Right ventricle myocardium inferior (tissue), 1 donor: ENCODE measurements around the gene NTRK3. TPM values are rescaled to one million over a fixed set of nuclear protein-coding genes. Genes with fewer than 3 reads are reported as not detected.

Source experiments
- ATAC-seq: fragments of 200-7000 bp; cut with Tn5 transposase; one replicate; pipeline ENCODE4 v1.9.1; 2020; ENCODE audit warnings: mild to moderate bottlenecking, moderate library complexity
- DNase-seq: peaks from one replicate; pipeline ENCODE4 v3.0.0; 2021; ENCODE audit errors: missing footprints
- intact Hi-C: fragments of 100-400 bp; cut with DNase I; formaldehyde crosslinking; loops from one replicate; pipeline ENCODE4 v1.11.0; 2022
- total RNA-seq: library from RNA; stranded (reverse); fragmentation: NEBNext Ultra II Directional; extraction: Animal tissue kit (Norgen Biotek cat#: 25700); gene quantifications from one replicate; pipeline ENCODE4 v1.2.1, GENCODE V29; 2021
- donor health status: DM: no; HTN: yes; CAD: no; lungs with severe emphysema.

The NTRK3 gene
- total RNA-seq, 1 donor from 2014 or later, result 5.1 TPM

DNA sequence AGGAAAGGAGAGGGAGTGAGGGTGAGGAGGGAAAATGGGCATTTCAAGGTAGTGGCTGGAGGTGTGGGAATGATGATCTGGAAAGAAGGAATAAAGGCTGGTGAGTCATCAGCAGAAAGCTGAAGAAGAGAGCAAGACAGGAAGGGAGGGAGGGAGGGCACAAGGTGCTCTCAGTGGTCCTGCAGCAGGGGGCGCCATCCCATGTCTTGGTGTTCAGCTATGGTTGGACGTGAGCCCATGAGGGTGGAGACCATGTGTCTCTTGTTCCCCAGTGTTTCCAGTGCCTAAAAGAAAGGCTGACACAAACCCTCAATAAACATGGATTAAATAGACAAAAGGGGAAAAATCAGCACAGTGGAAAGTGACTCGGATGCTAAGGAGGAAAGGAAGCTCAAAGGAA is 228.5 kb downstream of the NTRK3 start:
- DNase-seq (no peak), ATAC-seq (no peak)

DNA sequence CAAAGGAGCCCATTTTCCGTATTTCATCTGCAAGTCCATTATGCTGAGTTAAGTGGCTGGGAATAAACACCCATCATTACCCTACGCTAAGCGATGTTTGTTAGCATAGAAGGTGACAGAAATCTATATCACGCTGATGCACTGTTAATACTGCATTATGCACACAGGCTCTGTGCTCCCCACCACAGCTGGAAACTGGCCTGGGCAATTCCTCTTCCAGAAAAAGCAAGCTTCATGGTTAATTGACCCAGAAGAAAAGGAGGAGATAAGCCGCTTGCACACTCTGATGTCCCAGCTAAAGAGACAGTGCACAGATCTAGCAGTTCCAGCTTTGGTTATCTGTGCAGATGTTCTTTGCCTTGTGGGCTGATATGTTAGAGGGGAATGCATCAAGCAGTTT is 232.6 kb downstream of the NTRK3 start:
- no peak for ATAC-seq
- DNase-seq, result no peak
- intact Hi-C loops, result no loop called here

More for the DNA sequence above, 228.5 kb downstream of the NTRK3 start:
- intact Hi-C loops, result no loop called here

DNA sequence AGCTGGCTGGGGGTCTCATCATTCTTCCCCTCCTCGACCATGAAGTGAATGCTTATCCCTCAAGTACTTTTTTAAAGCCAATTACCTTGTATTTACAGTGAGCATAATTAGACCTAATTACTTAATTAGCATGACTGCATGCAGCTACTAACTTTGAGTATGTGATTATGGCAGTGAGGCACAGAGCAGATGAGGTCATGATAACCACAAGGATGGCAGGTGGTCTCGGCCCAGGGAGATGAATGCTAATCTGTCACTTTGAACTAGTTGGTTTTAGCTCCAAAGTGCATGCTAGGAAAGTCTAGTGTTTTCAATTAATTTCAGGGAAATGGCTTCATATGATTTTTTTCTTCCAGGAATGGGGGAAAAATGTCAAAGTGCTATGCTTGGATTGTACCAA is 233.8 kb downstream of the NTRK3 start:
- ATAC-seq (no peak), DNase-seq (no peak)
- intact Hi-C loops, result no loop called here

DNA sequence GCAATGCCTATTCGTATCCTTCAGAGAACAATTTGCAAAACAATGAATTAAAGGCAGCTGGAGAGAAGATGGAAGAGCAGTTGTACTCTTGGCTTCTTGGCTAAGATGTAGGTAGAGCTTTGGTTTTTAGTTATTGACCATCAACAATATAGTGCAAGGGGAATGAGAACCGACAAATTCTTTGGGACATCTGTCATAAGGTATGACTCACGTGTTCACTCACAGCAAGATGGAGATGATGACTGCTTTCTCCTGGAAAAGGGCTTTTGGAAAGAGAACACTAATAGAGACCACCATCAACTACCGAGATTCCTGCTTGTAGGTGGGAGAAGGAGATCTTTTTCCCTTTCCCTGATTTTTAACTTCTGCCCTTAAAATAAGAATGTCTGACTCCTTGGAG is 234.9 kb downstream of the NTRK3 start:
- no peak for ATAC-seq
- intact Hi-C loops, result no loop called here
- DNase-seq, result no peak

GRCh38 chr15:88020806-88021205 is 235.7 kb downstream of the NTRK3 start:
- ATAC-seq (no peak), DNase-seq (no peak)
- intact Hi-C loops, result no loop called here

- ATAC-seq, result no peak
- DNase-seq, result no peak
- intact Hi-C loops, result loop anchor here (5.0 to 10.0 kb wide), 2 partner anchors 342 to 535 kb away; no protein-coding TSS in a partner anchor
Measured at GRCh38 chr15:88019656-88020055, 236.9 kb downstream of the NTRK3 start.

DNA sequence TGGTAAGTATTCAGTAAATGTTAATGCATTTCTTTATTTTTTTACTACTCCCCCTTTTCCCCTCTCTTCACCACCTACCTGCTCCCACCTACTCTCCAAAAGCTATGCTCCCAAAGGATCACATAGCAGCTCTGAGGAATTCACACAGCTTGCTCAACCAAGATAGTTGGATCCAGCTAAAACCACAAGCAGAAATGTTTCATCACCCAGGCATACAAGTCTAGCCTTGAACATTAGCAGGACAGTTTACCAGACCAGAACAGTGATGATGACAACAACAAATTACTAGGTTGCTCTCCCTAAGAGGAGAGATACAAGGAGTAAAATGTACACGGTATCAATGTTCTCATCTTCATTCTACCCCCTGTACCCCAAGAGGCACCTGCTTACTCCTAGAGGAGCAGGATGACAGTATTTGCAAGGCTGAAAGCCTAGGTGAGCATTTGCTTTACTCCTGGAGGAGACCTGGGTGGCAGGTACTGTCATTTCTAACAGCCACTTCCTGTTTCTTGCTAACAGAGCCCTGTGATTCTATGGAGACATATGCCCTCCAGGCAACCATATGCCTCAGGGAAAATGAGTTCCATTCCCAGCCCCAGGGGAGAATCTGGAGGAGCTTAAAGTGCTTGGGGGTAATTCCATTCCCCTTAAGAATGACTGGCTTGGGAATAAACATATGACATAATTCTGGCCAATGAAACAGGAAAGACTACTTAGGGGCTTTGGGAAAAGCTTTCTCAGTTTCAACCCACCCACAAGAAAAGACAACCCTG is 237.5 kb downstream of the NTRK3 start:
- DNase-seq, result no peak
- ATAC-seq, result no peak
- intact Hi-C loops, result loop anchor here (5.0 to 10.0 kb wide), 2 partner anchors 342 to 534 kb away; no protein-coding TSS in a partner anchor

GRCh38 chr15:88017753-88018152 is 238.8 kb downstream of the NTRK3 start:
- no peak for DNase-seq
- no peak for ATAC-seq
- intact Hi-C loops, result loop anchor here (5.0 to 10.0 kb wide), 2 partner anchors 340 to 533 kb away; no protein-coding TSS in a partner anchor

DNA sequence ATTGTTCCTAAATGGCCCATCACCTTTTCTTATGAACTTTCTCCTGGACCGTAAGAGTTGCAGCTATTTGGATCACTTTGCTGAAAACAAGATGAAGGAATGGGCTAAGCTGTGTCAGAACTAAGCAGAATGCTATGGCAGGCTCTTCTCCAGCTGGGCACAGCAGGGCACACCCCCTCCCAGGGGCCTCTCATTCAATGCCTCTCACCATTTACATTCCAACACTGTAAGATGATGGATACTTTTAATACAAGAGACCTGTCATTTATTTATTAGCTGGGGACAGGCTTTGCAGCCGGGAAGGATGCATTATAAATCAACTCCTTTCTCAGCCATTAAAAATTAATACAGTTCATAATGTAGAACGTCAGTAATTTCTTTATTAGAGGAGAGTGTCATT is 240.1 kb downstream of the NTRK3 start:
- intact Hi-C loops, result loop anchor here (5.0 to 10.0 kb wide), 2 partner anchors 339 to 532 kb away; no protein-coding TSS in a partner anchor
- no peak for ATAC-seq

DNA sequence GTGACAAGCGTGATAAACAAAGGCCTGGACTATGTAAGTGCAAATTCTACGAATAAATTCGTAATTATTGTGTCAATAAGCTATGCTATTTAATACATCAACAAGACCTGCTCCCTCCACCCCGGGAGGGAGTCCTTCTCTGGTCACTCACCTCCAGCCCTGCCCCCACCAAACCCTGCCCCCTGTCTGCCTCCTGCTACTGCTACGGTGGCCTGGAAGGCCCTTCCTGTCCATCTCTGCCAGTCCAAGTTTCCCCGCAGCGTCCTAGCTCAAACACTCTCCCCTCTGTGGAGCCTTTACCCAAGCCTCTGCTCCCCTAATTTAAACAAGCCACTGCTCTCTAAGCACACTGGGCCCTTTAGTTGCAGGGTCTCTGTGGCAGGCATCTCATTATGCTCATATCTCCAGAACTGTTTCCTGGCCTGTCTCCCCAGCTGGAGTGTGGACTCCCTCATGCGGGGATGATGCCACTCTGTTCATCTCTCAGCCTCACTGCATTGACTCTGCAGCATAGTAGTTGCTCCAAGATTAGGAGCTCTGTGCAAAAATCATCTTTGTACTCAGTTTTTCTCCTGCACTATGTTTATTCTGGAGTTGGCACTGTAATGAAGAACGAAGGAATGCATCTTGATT is 241.2 kb downstream of the NTRK3 start:
- ATAC-seq (peak; percentile 86), DNase-seq (no peak)
- intact Hi-C loops, result loop anchor here (1.0 to 10.0 kb wide), 3 partner anchors 164 to 531 kb away; no protein-coding TSS in a partner anchor

More for the DNA sequence above, 240.1 kb downstream of the NTRK3 start:
- no peak for DNase-seq

DNA sequence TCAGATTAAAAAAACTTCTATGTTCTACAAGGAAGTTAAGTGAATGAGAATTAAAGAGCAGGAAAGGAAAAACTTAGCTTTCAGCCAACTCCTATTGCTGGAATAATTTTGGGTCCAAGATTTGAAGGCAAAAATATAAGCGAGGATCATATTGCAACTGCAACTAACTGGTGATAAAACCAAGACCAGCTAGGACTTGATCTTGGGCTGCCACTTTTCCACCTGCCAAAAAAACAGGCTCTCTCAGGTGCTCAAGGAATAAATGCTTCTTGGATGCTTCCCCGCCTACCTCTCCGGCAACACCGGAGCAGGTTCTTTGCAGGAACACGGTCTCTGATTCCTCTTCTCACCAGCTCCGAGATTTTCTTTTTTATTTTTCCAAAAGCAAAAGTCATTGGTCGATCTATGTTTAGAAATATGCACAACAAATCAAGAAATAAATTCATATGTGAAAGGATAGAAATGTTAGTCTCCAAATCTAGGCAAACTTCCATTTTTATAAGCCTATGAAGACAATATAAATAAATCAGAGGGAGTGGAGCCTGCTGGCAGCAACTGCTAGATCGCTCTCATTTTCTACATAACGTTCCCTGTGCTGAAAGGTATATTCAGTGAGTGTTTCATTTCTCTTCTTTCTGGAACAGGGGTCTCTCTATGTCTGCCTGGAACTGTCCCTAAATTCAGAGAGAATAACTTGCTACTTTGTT is 241.9 kb downstream of the NTRK3 start:
- DNase-seq (no peak), ATAC-seq (no peak)
- intact Hi-C loops, result loop anchor here (1.0 to 10.0 kb wide), 3 partner anchors 163 to 530 kb away; no protein-coding TSS in a partner anchor

GRCh38 chr15:88013111-88013510 is 243.4 kb downstream of the NTRK3 start:
- ATAC-seq (no peak), DNase-seq (no peak)
- intact Hi-C loops, result loop anchor here (10.0 kb wide), 1 partner anchor 528 kb away; no protein-coding TSS in a partner anchor

- intact Hi-C loops, result loop anchor here (10.0 kb wide), 1 partner anchor 528 kb away; no protein-coding TSS in a partner anchor
- ATAC-seq, result no peak
Measured at GRCh38 chr15:88012688-88013087, 243.9 kb downstream of the NTRK3 start.

GRCh38 chr15:88012233-88012632 is 244.3 kb downstream of the NTRK3 start:
- intact Hi-C loops, result loop anchor here (10.0 kb wide), 1 partner anchor 527 kb away; no protein-coding TSS in a partner anchor
- peak; percentile 70 for ATAC-seq
- no peak for DNase-seq

More at GRCh38 chr15:88012688-88013087, 243.9 kb downstream of the NTRK3 start:
- DNase-seq, result no peak

- DNase-seq (no peak), ATAC-seq (no peak)
- intact Hi-C loops, result loop anchor here (10.0 kb wide), 1 partner anchor 527 kb away; no protein-coding TSS in a partner anchor
Measured at GRCh38 chr15:88011533-88011932, 245.0 kb downstream of the NTRK3 start.

DNA sequence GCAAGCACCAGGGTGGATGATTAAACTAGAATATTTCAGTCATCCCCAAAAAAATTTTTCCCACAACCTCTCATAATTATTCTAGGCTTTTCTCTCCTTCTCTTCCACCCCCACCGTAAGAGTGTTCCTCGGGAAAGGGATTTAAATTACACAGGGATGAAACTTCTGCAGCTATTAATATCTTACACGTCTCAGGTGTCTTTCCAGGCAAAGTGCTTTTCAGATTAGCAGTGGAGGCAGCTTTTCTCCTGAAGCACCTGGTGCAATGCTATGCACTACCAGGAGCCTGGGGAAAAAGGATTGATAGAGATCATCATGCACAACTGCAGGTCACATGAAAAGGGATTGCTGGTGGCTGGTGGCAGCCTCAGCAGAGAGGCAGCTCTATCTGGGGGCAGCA is 250.4 kb downstream of the NTRK3 start:
- ATAC-seq (no peak), DNase-seq (no peak)
- intact Hi-C loops, result no loop called here

- no peak for ATAC-seq
- intact Hi-C loops, result no loop called here
Measured at GRCh38 chr15:88004399-88004798, 252.1 kb downstream of the NTRK3 start.

GRCh38 chr15:88003541-88004327 is 252.8 kb downstream of the NTRK3 start:
- ATAC-seq (no peak), DNase-seq (no peak)
- intact Hi-C loops, result no loop called here

More at GRCh38 chr15:88004399-88004798, 252.1 kb downstream of the NTRK3 start:
- no peak for DNase-seq
